ENCODE results near the gene PELI2. TPM values are rescaled to one million over a fixed set of nuclear protein-coding genes. Genes with fewer than 3 reads are reported as not detected.

The PELI2 gene
- total and polyA plus RNA-seq, 2 experiments from 2014 or later, result 8.0 to 24.5 TPM

DNA sequence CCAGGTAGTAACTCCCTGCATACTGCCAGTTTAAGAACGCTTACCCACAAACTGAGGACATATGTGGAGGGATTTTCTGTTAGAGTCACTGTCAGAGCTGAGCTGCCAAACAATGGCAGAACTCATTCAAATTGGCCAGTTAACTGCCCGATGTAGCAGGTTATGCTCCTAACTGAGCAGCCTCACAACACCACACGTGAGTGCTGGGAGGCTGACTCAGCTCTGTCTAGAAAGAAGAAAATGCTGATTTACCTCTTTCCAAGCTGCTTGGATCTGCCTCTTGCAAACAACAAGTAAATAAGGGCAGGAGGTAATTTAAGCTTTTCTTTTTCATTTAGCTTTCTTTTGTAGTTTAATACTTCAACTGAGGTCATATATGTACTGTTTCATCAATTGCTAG, 195.6 kb downstream of the PELI2 start (continued):
- TF ChIP-seq, protein P1, sequence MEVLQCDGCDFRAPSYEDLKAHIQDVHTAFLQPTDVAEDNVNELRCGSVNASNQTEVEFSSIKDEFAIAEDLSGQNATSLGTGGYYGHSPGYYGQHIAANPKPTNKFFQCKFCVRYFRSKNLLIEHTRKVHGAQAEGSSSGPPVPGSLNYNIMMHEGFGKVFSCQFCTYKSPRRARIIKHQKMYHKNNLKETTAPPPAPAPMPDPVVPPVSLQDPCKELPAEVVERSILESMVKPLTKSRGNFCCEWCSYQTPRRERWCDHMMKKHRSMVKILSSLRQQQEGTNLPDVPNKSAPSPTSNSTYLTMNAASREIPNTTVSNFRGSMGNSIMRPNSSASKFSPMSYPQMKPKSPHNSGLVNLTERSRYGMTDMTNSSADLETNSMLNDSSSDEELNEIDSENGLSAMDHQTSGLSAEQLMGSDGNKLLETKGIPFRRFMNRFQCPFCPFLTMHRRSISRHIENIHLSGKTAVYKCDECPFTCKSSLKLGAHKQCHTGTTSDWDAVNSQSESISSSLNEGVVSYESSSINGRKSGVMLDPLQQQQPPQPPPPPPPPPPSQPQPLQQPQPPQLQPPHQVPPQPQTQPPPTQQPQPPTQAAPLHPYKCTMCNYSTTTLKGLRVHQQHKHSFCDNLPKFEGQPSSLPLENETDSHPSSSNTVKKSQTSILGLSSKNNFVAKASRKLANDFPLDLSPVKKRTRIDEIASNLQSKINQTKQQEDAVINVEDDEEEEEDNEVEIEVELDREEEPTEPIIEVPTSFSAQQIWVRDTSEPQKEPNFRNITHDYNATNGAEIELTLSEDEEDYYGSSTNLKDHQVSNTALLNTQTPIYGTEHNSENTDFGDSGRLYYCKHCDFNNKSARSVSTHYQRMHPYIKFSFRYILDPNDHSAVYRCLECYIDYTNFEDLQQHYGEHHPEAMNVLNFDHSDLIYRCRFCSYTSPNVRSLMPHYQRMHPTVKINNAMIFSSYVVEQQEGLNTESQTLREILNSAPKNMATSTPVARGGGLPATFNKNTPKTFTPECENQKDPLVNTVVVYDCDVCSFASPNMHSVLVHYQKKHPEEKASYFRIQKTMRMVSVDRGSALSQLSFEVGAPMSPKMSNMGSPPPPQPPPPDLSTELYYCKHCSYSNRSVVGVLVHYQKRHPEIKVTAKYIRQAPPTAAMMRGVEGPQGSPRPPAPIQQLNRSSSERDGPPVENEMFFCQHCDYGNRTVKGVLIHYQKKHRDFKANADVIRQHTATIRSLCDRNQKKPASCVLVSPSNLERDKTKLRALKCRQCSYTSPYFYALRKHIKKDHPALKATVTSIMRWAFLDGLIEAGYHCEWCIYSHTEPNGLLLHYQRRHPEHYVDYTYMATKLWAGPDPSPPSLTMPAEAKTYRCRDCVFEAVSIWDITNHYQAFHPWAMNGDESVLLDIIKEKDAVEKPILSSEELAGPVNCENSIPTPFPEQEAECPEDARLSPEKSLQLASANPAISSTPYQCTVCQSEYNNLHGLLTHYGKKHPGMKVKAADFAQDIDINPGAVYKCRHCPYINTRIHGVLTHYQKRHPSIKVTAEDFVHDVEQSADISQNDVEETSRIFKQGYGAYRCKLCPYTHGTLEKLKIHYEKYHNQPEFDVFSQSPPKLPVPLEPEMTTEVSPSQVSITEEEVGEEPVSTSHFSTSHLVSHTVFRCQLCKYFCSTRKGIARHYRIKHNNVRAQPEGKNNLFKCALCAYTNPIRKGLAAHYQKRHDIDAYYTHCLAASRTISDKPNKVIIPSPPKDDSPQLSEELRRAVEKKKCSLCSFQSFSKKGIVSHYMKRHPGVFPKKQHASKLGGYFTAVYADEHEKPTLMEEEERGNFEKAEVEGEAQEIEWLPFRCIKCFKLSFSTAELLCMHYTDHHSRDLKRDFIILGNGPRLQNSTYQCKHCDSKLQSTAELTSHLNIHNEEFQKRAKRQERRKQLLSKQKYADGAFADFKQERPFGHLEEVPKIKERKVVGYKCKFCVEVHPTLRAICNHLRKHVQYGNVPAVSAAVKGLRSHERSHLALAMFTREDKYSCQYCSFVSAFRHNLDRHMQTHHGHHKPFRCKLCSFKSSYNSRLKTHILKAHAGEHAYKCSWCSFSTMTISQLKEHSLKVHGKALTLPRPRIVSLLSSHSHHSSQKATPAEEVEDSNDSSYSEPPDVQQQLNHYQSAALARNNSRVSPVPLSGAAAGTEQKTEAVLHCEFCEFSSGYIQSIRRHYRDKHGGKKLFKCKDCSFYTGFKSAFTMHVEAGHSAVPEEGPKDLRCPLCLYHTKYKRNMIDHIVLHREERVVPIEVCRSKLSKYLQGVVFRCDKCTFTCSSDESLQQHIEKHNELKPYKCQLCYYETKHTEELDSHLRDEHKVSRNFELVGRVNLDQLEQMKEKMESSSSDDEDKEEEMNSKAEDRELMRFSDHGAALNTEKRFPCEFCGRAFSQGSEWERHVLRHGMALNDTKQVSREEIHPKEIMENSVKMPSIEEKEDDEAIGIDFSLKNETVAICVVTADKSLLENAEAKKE (CRISPR knock-in tag; IDR thresholded peaks at IDR 0.05), result no peak
- TF ChIP-seq CREB1 (CRISPR knock-in tag; IDR thresholded peaks at IDR 0.05; ENCODE audit: low read depth) (no peak), ZNF114 (CRISPR knock-in tag; IDR thresholded peaks at IDR 0.05) (no peak)

DNA sequence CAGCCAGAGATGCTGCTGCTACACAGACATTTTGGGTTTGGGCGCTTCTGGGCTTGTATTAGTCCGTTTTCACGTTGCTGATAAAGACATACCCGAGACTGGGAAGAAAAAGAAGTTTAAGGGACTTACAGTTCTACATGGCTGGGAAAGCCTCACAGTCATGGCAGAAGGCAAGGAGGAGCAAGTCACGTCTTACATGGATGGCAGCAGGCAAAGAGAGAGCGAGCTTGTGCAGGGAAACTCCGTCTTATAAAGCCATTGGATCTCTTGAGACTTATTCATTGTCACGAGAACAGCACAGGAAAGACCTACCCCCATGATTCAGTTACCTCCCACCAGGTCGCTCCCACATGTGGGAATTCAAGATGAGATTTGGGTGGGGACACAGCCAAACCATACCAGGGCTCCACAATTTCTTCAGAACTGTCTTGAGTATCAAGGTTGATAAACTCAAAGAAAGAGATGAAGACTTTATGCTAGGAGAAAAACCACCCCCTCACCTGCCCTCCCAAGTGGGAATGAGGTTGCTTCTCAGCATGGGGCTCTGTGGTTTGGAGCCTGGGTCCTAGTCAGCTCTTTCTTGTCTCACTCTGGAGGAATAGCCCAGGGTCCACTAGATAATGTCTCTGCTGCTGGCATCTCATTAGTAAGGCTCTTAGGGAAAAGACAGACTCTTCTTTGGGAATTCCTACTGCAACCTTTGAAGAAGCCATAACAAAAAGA, 200.3 kb downstream of the PELI2 start:
- DNase-seq (ENCODE audit: low spot score) (no peak), ATAC-seq (no peak)
- Histone ChIP-seq H3K4me3 (no peak overlapping the region), H4K20me1 (replicated peaks; ENCODE audit: insufficient read depth) (no peaks in the 10 kb centered on the region), H3K79me2 (replicated peaks; ENCODE audit: insufficient read depth) (no peaks in the 10 kb centered on the region), H3K27me3 (ENCODE audit: insufficient read depth) (no peaks in the 10 kb centered on the region), H3K36me3 (ENCODE audit: insufficient read depth) (no peaks in the 10 kb centered on the region), H2AFZ (no peak overlapping the region), H3K9me2 (ENCODE audit: insufficient read depth) (0 out of 2 replicates have a peak, but pooled peaks cover 6% of the 10 kb centered on the region), H3K27ac (ENCODE audit: low read depth) (no peak overlapping the region), H3K4me2 (no peak overlapping the region), H3K4me1 (ENCODE audit: insufficient read depth) (no peaks in the 10 kb centered on the region), H3F3A (replicated peaks; ENCODE audit: low read depth) (no peaks in the 10 kb centered on the region)
- Mint-ChIP-seq H3K36me3 (ENCODE audit: low read depth) (peaks cover 6% of the 10 kb centered on the region), H3K27ac (no peak overlapping the region), H3K9me3 (peaks cover 7% of the 10 kb centered on the region), H3K4me1 (no peaks in the 10 kb centered on the region), H3K27me3 (ENCODE audit: insufficient read depth, low read depth, poor library complexity) (peaks cover 6% of the 10 kb centered on the region), H3K4me3 (no peak overlapping the region)
- TF ChIP-seq, protein P2, sequence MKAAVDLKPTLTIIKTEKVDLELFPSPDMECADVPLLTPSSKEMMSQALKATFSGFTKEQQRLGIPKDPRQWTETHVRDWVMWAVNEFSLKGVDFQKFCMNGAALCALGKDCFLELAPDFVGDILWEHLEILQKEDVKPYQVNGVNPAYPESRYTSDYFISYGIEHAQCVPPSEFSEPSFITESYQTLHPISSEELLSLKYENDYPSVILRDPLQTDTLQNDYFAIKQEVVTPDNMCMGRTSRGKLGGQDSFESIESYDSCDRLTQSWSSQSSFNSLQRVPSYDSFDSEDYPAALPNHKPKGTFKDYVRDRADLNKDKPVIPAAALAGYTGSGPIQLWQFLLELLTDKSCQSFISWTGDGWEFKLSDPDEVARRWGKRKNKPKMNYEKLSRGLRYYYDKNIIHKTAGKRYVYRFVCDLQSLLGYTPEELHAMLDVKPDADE (IDR thresholded peaks at IDR 0.05), result no peak
- TF ChIP-seq STAT1 (IDR thresholded peaks at IDR 0.05; ENCODE audit: unreplicated experiment) (no peak), JUNB (IDR thresholded peaks at IDR 0.05; ENCODE audit: unreplicated experiment) (no peak), CREB1 (CRISPR knock-in tag; IDR thresholded peaks at IDR 0.05; ENCODE audit: low read depth) (no peak), EZH2phosphoT487 (IDR thresholded peaks at IDR 0.05; ENCODE audit: unreplicated experiment) (no peak), NANOG (IDR thresholded peaks at IDR 0.05; ENCODE audit: borderline replicate concordance) (no peak)
- TF ChIP-seq, protein P3, sequence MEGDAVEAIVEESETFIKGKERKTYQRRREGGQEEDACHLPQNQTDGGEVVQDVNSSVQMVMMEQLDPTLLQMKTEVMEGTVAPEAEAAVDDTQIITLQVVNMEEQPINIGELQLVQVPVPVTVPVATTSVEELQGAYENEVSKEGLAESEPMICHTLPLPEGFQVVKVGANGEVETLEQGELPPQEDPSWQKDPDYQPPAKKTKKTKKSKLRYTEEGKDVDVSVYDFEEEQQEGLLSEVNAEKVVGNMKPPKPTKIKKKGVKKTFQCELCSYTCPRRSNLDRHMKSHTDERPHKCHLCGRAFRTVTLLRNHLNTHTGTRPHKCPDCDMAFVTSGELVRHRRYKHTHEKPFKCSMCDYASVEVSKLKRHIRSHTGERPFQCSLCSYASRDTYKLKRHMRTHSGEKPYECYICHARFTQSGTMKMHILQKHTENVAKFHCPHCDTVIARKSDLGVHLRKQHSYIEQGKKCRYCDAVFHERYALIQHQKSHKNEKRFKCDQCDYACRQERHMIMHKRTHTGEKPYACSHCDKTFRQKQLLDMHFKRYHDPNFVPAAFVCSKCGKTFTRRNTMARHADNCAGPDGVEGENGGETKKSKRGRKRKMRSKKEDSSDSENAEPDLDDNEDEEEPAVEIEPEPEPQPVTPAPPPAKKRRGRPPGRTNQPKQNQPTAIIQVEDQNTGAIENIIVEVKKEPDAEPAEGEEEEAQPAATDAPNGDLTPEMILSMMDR (conservative IDR thresholded peaks at IDR 0.05; ENCODE audit: low read depth in 2 of 2), result no peak
- TF ChIP-seq, protein P4, sequence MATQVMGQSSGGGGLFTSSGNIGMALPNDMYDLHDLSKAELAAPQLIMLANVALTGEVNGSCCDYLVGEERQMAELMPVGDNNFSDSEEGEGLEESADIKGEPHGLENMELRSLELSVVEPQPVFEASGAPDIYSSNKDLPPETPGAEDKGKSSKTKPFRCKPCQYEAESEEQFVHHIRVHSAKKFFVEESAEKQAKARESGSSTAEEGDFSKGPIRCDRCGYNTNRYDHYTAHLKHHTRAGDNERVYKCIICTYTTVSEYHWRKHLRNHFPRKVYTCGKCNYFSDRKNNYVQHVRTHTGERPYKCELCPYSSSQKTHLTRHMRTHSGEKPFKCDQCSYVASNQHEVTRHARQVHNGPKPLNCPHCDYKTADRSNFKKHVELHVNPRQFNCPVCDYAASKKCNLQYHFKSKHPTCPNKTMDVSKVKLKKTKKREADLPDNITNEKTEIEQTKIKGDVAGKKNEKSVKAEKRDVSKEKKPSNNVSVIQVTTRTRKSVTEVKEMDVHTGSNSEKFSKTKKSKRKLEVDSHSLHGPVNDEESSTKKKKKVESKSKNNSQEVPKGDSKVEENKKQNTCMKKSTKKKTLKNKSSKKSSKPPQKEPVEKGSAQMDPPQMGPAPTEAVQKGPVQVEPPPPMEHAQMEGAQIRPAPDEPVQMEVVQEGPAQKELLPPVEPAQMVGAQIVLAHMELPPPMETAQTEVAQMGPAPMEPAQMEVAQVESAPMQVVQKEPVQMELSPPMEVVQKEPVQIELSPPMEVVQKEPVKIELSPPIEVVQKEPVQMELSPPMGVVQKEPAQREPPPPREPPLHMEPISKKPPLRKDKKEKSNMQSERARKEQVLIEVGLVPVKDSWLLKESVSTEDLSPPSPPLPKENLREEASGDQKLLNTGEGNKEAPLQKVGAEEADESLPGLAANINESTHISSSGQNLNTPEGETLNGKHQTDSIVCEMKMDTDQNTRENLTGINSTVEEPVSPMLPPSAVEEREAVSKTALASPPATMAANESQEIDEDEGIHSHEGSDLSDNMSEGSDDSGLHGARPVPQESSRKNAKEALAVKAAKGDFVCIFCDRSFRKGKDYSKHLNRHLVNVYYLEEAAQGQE (IDR thresholded peaks at IDR 0.05; ENCODE audit: unreplicated experiment), result no peak

Measured in GM23338 (cell line).